ENCODE data around the gene ADAD2. TPM values are rescaled to one million over a fixed set of nuclear protein-coding genes. Genes with fewer than 3 reads are reported as not detected.

ADAD2 gene
- total and polyA plus RNA-seq, 9 of the 15 experiments (the other 6 are each of a cell fraction or from before 2014, with no cell fraction given): 0.07 TPM; not detected in 8

GRCh38 chr16:84236671-84237070 lies 45.7 kb downstream of the ADAD2 start (continued):
- TF ChIP-seq, protein P1, sequence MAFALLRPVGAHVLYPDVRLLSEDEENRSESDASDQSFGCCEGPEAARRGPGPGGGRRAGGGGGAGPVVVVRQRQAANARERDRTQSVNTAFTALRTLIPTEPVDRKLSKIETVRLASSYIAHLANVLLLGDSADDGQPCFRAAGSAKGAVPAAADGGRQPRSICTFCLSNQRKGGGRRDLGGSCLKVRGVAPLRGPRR (CRISPR knock-in tag; IDR thresholded peaks at IDR 0.05): no peak

DNA sequence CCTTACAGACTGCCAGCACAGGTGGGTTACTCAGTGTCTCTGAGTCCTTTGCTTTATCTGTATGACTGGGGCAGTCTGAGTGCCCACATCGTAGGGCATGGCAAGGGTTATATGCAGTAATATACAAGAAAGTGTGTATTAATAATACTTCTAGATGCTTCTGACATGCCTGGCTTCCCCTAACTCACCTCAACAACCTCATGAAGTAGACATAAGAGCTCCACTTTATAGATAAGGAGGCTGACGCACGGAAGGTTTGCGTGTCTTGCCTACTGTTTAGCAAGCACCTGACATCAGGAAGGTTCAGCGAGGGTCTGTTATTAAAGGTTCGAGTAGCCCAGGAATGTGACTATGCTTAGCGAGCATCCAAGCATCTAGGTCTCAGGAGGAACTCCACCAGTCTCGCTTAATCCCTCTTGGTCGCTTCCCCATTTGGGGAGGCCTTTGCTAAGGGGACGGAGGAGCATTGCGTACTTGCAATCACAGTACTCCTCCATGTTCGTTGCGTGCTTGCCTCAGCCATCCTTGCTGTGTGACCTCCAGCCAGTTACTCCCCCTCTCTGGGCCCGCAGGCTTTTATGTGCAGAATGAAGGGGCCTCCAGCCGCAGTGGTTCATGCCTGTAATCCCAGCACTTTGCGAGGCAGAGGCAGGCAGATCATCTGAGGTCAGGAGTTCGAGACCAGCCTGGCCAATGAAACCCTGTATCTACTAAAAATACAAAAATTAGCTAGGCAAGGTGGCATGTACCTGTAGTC lies 47.2 kb downstream of the ADAD2 start:
- intact Hi-C loops (cut with micrococcal nuclease): no loop called here
- WGBS (ENCODE audit: insufficient coverage, low coverage, missing lambda C conversion rate): 3% methylated on average over 17 of the region's 17 CpGs

More for the DNA sequence above, 47.2 kb downstream of the ADAD2 start:
- Histone ChIP-seq H3K9ac (ENCODE audit: insufficient read depth in 1 of 2, low read depth in 2 of 2, low read length in 2 of 2) (no peak overlapping the region), H3K79me2 (ENCODE audit: control insufficient read depth, insufficient read depth, low read length) (no peaks in the 10 kb centered on the region), H3K36me3 (ENCODE audit: control insufficient read depth, insufficient read depth, low read length) (no peaks in the 10 kb centered on the region), H3K9me3 (replicated peaks; ENCODE audit: control insufficient read depth, insufficient read depth, low read depth, low read length) (no peaks in the 10 kb centered on the region), H3K27ac (ENCODE audit: extremely low read depth, low read depth, low read length) (no peak overlapping the region), H2AFZ (ENCODE audit: low read depth, low read length) (no peak overlapping the region), H3K4me1 (replicated peaks in 1 of 2; ENCODE audit: control insufficient read depth in 2 of 2, insufficient read depth in 2 of 2, low read length in 2 of 2) (peaks cover 0 to 7% of the 10 kb centered on the region in 2 experiments; a peak in 1 of 5 replicates), H4K20me1 (replicated peaks; ENCODE audit: control insufficient read depth, insufficient read depth, low read length) (peaks cover 13% of the 10 kb centered on the region; the same call in 1 of the 2 replicates), H3K4me3 (no peak overlapping the region), H3K27me3 (ENCODE audit: control insufficient read depth in 2 of 2, insufficient read depth in 2 of 2, low read length in 2 of 2) (peaks cover 59 to 69% of the 10 kb centered on the region in 2 experiments), H3K4me2 (ENCODE audit: insufficient read depth, low read length) (no peak overlapping the region), H3K9me1 (ENCODE audit: control insufficient read depth, insufficient read depth, low read length) (no peaks in the 10 kb centered on the region)
- DNase-seq (ENCODE audit: extremely low read depth in 1 of 4, low spot score in 3 of 4) (no peak), ATAC-seq (no peak), FAIRE-seq (no peak)
- peak; percentile 38 for TF ChIP-seq RBM25 (IDR thresholded peaks at IDR 0.05; ENCODE audit: low read depth, low read length, severe bottlenecking)
- TF ChIP-seq MCM3 (IDR thresholded peaks at IDR 0.05): no peak
- peak; percentile 67 for TF ChIP-seq ZFP36 (IDR thresholded peaks at IDR 0.05; ENCODE audit: low read depth, low read length, partially characterized antibody)
- TF ChIP-seq BCOR (IDR thresholded peaks at IDR 0.05): peak; percentile 56
- no peak for TF ChIP-seq ZNF347 (CRISPR knock-in tag; IDR thresholded peaks at IDR 0.05; ENCODE audit: low read depth)
- POLR2A ChIA-PET: interaction anchor here (0.7 kb wide), 1 partner anchor 12 kb away, joined by 3 read pairs; no protein-coding TSS in a partner anchor
- in situ Hi-C loops (cut with MboI): no loop called here
- CTCF ChIA-PET (ENCODE audit: low intra/inter-chr PET ratio): no interaction called here
- BruUV-seq (replicated peaks): no TSS peak

Data from K562 (cell line).